Limb (tissue), 2 donors: ENCODE results near the gene DIPK1C.
"Not testable (repeated sequence)": the region's sequence is repeated elsewhere in the genome, so short reads cannot be mapped to it uniquely, and the experiment has no call there.

Source experiments
- DNase-seq, 2 donors: peaks; one replicate each; pipeline ENCODE4 v3.0.0-alpha.2; 2016; ENCODE audit errors: extremely low spot score in 2 of 2

The DIPK1C gene

GRCh38 chr18:74457043-74457724 lies at the start of gene DIPK1C:
TSS of gene DIPK1C (minus strand) at chr18:74457308. CDS start at chr18:74457259, 49 bp downstream.
- DNase-seq: peak in 1 of 2 donors; percentile 69

- DNase-seq: peak; percentile 83 to 87
Measured at GRCh38 chr18:74506448-74507084, 49.5 kb upstream of the DIPK1C start.

- peak in 1 of 2 donors; percentile 16 for DNase-seq
Measured at GRCh38 chr18:74505776-74506175, 48.7 kb upstream of the DIPK1C start.

- DNase-seq: no peak
Measured at GRCh38 chr18:74503137-74503536, 46.0 kb upstream of the DIPK1C start.

- DNase-seq: no peak
Measured at GRCh38 chr18:74501386-74501785, 44.3 kb upstream of the DIPK1C start.

GRCh38 chr18:74500774-74501173 lies 43.7 kb upstream of the DIPK1C start:
- not testable (repeated sequence) for DNase-seq

DNA sequence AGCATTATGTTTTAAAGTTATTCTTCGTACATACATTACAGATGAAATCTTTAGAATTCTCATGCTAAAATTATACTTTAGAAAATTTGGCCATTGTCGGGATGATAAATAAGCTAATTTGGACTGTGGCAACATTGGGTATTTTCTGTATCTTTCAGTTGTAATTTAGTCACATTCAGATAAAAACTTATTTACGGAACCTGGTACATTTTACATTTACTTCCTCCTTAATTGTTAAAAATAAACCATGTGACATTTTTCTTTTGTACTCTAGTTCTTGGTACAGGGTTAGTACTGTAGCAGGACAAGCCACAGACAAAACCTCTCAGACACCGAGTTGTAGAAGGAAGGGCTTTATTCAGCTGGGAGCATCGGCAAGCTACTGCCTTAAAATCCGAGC lies 43.3 kb upstream of the DIPK1C start:
- DNase-seq: no peak

DNA sequence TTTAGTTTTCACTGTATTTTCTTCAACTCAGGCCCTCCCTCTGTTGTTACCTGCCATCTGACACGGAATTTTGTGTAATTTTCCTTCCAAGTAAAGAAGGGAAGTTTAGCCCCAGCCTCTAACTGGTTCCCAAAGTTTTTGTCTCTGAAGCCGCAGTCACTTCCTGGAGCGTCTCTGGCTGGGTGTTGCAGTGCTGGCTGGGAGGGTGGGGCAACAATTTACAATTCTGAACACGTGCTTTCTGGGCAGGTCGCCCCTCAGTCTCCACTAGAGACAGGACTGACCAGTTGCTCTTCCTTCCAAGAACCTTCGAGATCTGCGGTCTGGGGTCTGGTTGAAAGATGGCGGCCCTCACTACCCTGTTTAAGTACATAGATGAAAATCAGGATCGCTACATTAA lies 42.5 kb upstream of the DIPK1C start:
- DNase-seq: peak in 1 of 2 donors; percentile 34

DNA sequence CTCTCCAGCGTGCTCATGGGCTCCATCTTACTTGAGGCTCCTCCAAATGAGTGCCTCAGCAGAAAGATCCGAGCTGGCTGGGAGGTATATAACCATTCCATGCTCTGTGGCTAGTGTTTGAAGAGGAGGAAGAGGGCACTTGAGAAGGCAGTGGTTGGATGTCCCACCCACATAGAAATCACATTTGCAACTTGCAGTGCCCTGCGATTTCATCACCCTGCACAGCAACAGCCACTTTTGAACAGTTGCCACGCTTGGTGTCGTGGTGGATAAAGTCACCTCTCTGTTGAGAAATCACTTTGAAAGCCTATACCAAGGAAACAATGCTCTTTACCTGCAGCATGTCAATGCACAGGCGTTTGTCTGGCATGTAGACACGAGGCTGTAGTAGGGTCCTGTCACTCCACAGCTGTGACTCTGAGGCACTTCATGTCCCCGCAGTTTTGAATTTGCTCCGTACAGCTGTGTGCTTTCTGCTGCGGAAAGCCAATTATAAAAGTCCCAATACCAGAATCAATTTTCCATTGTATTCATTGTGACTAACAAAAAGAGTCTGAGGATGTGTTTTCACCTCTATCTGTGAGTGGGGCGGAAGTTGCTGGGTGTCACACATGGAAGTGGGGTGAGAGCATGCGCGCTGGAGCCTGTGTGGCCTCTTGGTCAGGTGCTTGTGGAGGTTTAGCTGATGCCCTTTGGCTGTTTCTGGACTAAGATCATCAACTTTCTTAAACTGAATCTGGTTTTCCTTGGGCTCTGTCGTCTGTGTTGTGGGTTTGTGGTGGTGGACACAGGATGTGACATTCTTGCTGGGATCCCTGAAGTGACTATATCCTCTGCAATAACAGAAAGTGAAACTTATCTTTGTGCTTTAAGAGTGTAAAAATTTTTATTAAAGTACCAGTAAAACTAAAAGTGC lies 41.9 kb upstream of the DIPK1C start:
- no peak for DNase-seq

DNA sequence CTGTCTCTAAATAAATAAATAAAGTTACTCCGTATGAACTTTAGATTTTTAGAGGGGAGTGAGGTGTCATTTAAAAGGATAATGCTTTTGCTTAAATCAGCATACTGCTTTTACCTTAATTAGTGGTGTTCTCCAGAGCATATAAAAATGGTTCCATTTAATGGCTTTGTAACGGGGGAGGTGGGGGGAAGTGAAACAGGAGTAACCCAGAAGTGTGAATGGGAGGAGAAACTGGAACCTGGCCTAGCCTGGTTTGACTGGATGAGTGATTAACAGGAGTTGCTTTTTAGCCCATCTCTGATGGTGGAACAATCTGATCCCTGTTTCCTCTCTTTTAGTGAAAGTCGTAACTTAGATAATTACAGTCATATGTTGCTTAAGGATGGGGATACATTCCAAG lies 40.7 kb upstream of the DIPK1C start:
- no peak for DNase-seq

DNA sequence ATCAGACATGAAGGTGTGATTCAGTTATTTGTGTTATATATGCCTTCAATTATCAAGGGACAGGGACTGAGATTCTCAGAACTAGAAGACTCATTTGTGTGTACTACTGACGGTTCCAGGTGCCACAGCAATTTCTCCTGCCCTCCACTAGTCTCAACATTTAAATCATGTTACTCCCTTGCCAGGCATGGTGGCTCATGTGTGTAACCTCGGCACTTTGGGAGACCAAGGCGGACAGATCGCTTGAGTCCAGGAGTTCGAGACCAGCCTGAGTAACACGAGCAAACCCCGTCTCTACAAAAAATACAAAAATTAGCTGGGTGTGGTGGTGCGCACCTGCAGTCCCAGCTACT lies 40.2 kb upstream of the DIPK1C start:
- DNase-seq: no peak

- peak in 1 of 2 donors; percentile 34 for DNase-seq
Measured at GRCh38 chr18:74496508-74497323, 39.6 kb upstream of the DIPK1C start.

GRCh38 chr18:74495581-74496507 lies 38.7 kb upstream of the DIPK1C start, which contains the start of gene CNDP2:
TSS of gene CNDP2 (plus strand) at chr18:74496363. CDS start at chr18:74499974, 3,611 bp downstream.
- DNase-seq: peak; percentile 98 to 100

- no peak for DNase-seq
Measured at GRCh38 chr18:74494514-74494913, 37.4 kb upstream of the DIPK1C start.

GRCh38 chr18:74493689-74494088 lies 36.6 kb upstream of the DIPK1C start:
- peak in 1 of 2 donors; percentile 60 for DNase-seq

DNA sequence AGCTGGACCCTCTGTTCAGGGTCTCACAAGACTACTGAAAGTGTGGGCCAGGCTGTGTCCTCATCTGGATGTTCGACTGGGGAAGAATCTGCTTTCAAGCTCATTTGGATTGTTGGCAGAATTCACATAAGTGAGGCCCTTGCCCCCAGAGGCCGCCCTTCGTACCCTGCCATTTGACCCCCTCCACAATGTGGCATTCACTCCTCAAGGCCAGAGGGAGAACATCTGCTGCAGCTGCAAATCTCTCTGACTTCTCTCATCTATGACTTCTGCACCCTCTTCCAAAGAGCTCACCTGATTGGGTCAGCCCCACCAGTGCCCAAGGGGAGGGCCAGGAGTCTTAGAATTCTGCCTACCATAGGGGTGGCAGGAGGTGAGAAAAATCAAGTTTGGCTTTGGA lies 35.2 kb upstream of the DIPK1C start:
- DNase-seq: peak in 1 of 2 donors; percentile 13

DNA sequence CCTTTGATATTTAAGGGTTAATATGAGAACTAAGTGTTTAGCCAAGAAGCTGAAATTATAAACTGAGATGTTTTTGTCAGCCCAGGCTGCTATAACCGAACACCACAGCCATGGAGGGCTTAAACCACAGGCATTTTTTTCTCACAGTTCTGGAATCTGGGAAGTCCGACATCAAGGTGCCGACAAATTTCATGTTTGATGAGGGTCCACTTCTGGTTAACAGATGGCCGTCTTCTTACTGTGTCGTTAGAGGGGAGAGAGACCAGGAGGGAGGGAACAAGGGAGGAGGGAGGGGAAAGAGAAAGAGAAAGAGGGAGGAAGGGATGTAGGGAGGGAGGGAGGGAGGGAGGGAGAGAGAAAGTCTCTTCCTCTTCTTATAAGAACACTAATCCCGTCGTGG lies 32.6 kb upstream of the DIPK1C start:
- peak; percentile 33 to 45 for DNase-seq

GRCh38 chr18:74488864-74489263 lies 31.8 kb upstream of the DIPK1C start:
- DNase-seq: peak in 1 of 2 donors; percentile 14

GRCh38 chr18:74488354-74488753 lies 31.2 kb upstream of the DIPK1C start:
- DNase-seq: peak in 1 of 2 donors; percentile 6
